Measurements from ENCODE around the gene HNRNPF. TPM values are rescaled to one million over a fixed set of nuclear protein-coding genes. Genes with fewer than 3 reads are reported as not detected.

The HNRNPF gene
- total RNA-seq, 1 experiment from 2014 or later: 358 TPM

- ATAC-seq (peak; percentile 99), DNase-seq (ENCODE audit: low spot score) (peak; percentile 88)
- TF ChIP-seq, protein P1, sequence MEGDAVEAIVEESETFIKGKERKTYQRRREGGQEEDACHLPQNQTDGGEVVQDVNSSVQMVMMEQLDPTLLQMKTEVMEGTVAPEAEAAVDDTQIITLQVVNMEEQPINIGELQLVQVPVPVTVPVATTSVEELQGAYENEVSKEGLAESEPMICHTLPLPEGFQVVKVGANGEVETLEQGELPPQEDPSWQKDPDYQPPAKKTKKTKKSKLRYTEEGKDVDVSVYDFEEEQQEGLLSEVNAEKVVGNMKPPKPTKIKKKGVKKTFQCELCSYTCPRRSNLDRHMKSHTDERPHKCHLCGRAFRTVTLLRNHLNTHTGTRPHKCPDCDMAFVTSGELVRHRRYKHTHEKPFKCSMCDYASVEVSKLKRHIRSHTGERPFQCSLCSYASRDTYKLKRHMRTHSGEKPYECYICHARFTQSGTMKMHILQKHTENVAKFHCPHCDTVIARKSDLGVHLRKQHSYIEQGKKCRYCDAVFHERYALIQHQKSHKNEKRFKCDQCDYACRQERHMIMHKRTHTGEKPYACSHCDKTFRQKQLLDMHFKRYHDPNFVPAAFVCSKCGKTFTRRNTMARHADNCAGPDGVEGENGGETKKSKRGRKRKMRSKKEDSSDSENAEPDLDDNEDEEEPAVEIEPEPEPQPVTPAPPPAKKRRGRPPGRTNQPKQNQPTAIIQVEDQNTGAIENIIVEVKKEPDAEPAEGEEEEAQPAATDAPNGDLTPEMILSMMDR (IDR thresholded peaks at IDR 0.05): peak; percentile 87
- TF ChIP-seq JUN (CRISPR knock-in tag; IDR thresholded peaks at IDR 0.05): no peak
- Mint-ChIP-seq H3K9me3 (no peaks in the 10 kb centered on the region), H3K4me1 (peaks cover 20% of the 10 kb centered on the region), H3K36me3 (no peaks in the 10 kb centered on the region), H3K4me3 (no peak overlapping the region), H3K27me3 (ENCODE audit: low read depth) (no peaks in the 10 kb centered on the region), H3K27ac (peak overlapping the region; percentile 81)
- ChIA-PET POLR2A (no interaction called here), CTCF (interaction anchor here (0.5 to 2.5 kb wide), 23 partner anchors 10 to 147 kb away, joined by 3 to 35 read pairs (median 5); partner anchors contain the start of gene RASGEF1A)
These were observed 60.3 kb downstream of the HNRNPF start for GRCh38 chr10:43348511-43349312.

GRCh38 chr10:43347997-43348396 lies 61.0 kb downstream of the HNRNPF start:
- Mint-ChIP-seq H3K27ac (no peak overlapping the region), H3K27me3 (ENCODE audit: low read depth) (no peaks in the 10 kb centered on the region), H3K9me3 (no peaks in the 10 kb centered on the region), H3K36me3 (no peaks in the 10 kb centered on the region), H3K4me3 (no peak overlapping the region), H3K4me1 (peaks cover 15% of the 10 kb centered on the region)
- ChIA-PET POLR2A (interaction anchor here (0.5 kb wide), 1 partner anchor 64 kb away, joined by 3 read pairs; no protein-coding TSS in a partner anchor), CTCF (interaction anchor here (0.5 to 2.5 kb wide), 15 partner anchors 11 to 147 kb away, joined by 3 to 35 read pairs (median 4); no protein-coding TSS in a partner anchor)
- ATAC-seq (no peak), DNase-seq (ENCODE audit: low spot score) (no peak)
- TF ChIP-seq E2F4 (CRISPR knock-in tag; IDR thresholded peaks at IDR 0.05; ENCODE audit: borderline replicate concordance, low read depth) (no peak), CREB1 (CRISPR knock-in tag; IDR thresholded peaks at IDR 0.05) (no peak), SP1 (CRISPR knock-in tag; conservative IDR thresholded peaks at IDR 0.05) (no peak), IRF2 (CRISPR knock-in tag; IDR thresholded peaks at IDR 0.05; ENCODE audit: borderline replicate concordance, low read depth) (no peak)
- TF ChIP-seq, protein P2, sequence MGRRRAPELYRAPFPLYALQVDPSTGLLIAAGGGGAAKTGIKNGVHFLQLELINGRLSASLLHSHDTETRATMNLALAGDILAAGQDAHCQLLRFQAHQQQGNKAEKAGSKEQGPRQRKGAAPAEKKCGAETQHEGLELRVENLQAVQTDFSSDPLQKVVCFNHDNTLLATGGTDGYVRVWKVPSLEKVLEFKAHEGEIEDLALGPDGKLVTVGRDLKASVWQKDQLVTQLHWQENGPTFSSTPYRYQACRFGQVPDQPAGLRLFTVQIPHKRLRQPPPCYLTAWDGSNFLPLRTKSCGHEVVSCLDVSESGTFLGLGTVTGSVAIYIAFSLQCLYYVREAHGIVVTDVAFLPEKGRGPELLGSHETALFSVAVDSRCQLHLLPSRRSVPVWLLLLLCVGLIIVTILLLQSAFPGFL (CRISPR knock-in tag; IDR thresholded peaks at IDR 0.05; ENCODE audit: borderline replicate concordance): no peak

- ChIA-PET CTCF (interaction anchor here (1.2 to 2.4 kb wide), 2 partner anchors 51 to 139 kb away, joined by 3 to 10 read pairs; no protein-coding TSS in a partner anchor), POLR2A (interaction anchor here (1.5 kb wide), 1 partner anchor 22 kb away, joined by 4 read pairs; no protein-coding TSS in a partner anchor)
- no peak for ATAC-seq
- no peak for DNase-seq (ENCODE audit: low spot score)
- Mint-ChIP-seq H3K4me3 (no peak overlapping the region), H3K4me1 (peaks cover 14% of the 10 kb centered on the region), H3K27me3 (ENCODE audit: low read depth) (peaks cover 7% of the 10 kb centered on the region), H3K36me3 (no peaks in the 10 kb centered on the region), H3K9me3 (no peaks in the 10 kb centered on the region), H3K27ac (peak overlapping the region; percentile 70; the same call in 1 of the 2 replicates)
- no peak for TF ChIP-seq MYBL2 (CRISPR knock-in tag; IDR thresholded peaks at IDR 0.05)
- TF ChIP-seq FOXJ3 (CRISPR knock-in tag; IDR thresholded peaks at IDR 0.05; ENCODE audit: borderline replicate concordance): no peak
- no peak for TF ChIP-seq JUN (CRISPR knock-in tag; IDR thresholded peaks at IDR 0.05)
- TF ChIP-seq RELA (CRISPR knock-in tag; IDR thresholded peaks at IDR 0.05; ENCODE audit: borderline replicate concordance): no peak
- no peak for TF ChIP-seq RORB (CRISPR knock-in tag; IDR thresholded peaks at IDR 0.05)
- no peak for TF ChIP-seq ATF6 (CRISPR knock-in tag; IDR thresholded peaks at IDR 0.05)
- no peak for TF ChIP-seq AFF4 (CRISPR knock-in tag; IDR thresholded peaks at IDR 0.05; ENCODE audit: borderline replicate concordance)
- TF ChIP-seq, protein P3, sequence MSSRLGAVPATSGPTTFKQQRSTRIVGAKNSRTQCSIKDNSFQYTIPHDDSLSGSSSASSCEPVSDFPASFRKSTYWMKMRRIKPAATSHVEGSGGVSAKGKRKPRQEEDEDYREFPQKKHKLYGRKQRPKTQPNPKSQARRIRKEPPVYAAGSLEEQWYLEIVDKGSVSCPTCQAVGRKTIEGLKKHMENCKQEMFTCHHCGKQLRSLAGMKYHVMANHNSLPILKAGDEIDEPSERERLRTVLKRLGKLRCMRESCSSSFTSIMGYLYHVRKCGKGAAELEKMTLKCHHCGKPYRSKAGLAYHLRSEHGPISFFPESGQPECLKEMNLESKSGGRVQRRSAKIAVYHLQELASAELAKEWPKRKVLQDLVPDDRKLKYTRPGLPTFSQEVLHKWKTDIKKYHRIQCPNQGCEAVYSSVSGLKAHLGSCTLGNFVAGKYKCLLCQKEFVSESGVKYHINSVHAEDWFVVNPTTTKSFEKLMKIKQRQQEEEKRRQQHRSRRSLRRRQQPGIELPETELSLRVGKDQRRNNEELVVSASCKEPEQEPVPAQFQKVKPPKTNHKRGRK (CRISPR knock-in tag; IDR thresholded peaks at IDR 0.05; ENCODE audit: borderline replicate concordance): no peak
- TF ChIP-seq E2F5 (CRISPR knock-in tag; IDR thresholded peaks at IDR 0.05): no peak
- no peak for TF ChIP-seq SP1 (CRISPR knock-in tag; conservative IDR thresholded peaks at IDR 0.05)
- TF ChIP-seq TP53 (CRISPR knock-in tag; IDR thresholded peaks at IDR 0.05): no peak
These were observed 64.9 kb downstream of the HNRNPF start for GRCh38 chr10:43344051-43344450.
